A549 (cell line): ENCODE data around the gene BRPF1. TPM values are rescaled to one million over a fixed set of nuclear protein-coding genes. Genes with fewer than 3 reads are reported as not detected.

Source experiments
- ATAC-seq, 2 experiments: fragments of 200-7000 bp in 1 of 2; fragments of >200 bp in 1 of 2; cut with Nextera tagmentation in 1 of 2; cut with Tn5 transposase in 1 of 2; 3 replicates each; pipeline versions ENCODE4 v1.8.0 to v1.9.1; 2018 to 2020; ENCODE audit warnings: mild to moderate bottlenecking in 1 of 2, moderate library complexity in 1 of 2
- CTCF ChIA-PET: fragments of 300-600 bp; sonication (Branson Sonifier 250); formaldehyde crosslinking; extraction: SDS; loops from one replicate; lab custom pipeline; 2021; ENCODE audit warnings: antibody characterized with exemption, inconsistent platforms; lab: Yijun Ruan, JAX
- POLR2A ChIA-PET: fragments of 350-600 bp; formaldehyde crosslinking; extraction: SDS; loops from one replicate; lab custom pipeline; 2021; ENCODE audit warnings: antibody characterized with exemption, inconsistent platforms; lab: Yijun Ruan, JAX
- DNase-seq, 2 experiments: peaks; one replicate each; pipeline versions ENCODE4 v3.0.0 to v3.0.0-alpha.2; 2011 to 2016; ENCODE audit warnings: low read depth in 1 of 2, low spot score in 1 of 2
- FAIRE-seq: peaks from 2 replicates; lab custom pipeline; 2011; peaks lifted over from hg19 to GRCh38; lab: Jason Lieb, UNC
- H3K27ac ChIP-seq, 2 experiments: fragments of >200 bp; sonication (Bioruptor Twin); formaldehyde crosslinking; 3 replicates each; pipeline ENCODE4 v1.5.1; 2016 to 2017
- H3K4me1 ChIP-seq: fragments of >200 bp; sonication (Bioruptor Twin); formaldehyde crosslinking; 3 replicates; pipeline ENCODE4 v1.6.1; 2016
- H3K4me2 ChIP-seq: fragments of >200 bp; sonication (Bioruptor Twin); formaldehyde crosslinking; 3 replicates; pipeline ENCODE4 v1.6.1; 2016
- H3K4me3 ChIP-seq: fragments of >200 bp; sonication (Bioruptor Twin); formaldehyde crosslinking; 3 replicates; pipeline ENCODE4 v1.5.1; 2016
- H3K9me3 ChIP-seq: fragments of >200 bp; sonication (Bioruptor Twin); formaldehyde crosslinking; 3 replicates; pipeline ENCODE4 v1.6.1; 2016
- ATOH8 ChIP-seq: fragments of 250-450 bp; sonication (Bioruptor Pico); IDR thresholded peaks from 2 replicates; pipeline ENCODE4 v1.5.0; 2020; ENCODE audit warnings: low read depth, mild to moderate bottlenecking, moderate library complexity
- BCL3 ChIP-seq: fragments of >200 bp; sonication (Bioruptor Twin); formaldehyde crosslinking; IDR thresholded peaks from 3 replicates; pipeline ENCODE4 v1.6.1; 2016
- CBX2 ChIP-seq: fragments of 200-600 bp; sonication (generic); IDR thresholded peaks from 2 replicates; pipeline ENCODE4 v1.6.1; 2016; ENCODE audit warnings: low read depth, mild to moderate bottlenecking, borderline replicate concordance
- CBX8 ChIP-seq: fragments of 200-600 bp; sonication (generic); IDR thresholded peaks from 2 replicates; pipeline ENCODE4 v1.6.1; 2016
- CEBPB ChIP-seq, 2 experiments: fragments of >200 bp in 1 of 2; sonication (Bioruptor Twin) in 1 of 2; formaldehyde crosslinking in 1 of 2; IDR thresholded peaks; 2 replicates each; pipeline ENCODE4 v1.6.1; 2012 to 2016
- EHMT2 ChIP-seq: fragments of 200-600 bp; sonication (generic); IDR thresholded peaks from 2 replicates; pipeline ENCODE4 v1.6.1; 2016; ENCODE audit warnings: antibody characterized with exemption, low read depth, mild to moderate bottlenecking, moderate library complexity
- FOSB ChIP-seq: fragments of 250-450 bp; sonication (Bioruptor Pico); IDR thresholded peaks from 2 replicates; pipeline ENCODE4 v1.5.0; 2020; ENCODE audit warnings: mild to moderate bottlenecking, moderate library complexity
- HEYL ChIP-seq: fragments of 250-450 bp; sonication (Bioruptor Pico); IDR thresholded peaks from 2 replicates; pipeline ENCODE4 v1.8.0; 2021; ENCODE audit warnings: mild to moderate bottlenecking, moderate library complexity
- HMGXB4 ChIP-seq: fragments of 250-450 bp; sonication (Bioruptor Pico); IDR thresholded peaks from 2 replicates; pipeline ENCODE4 v1.5.0; 2021; ENCODE audit warnings: mild to moderate bottlenecking, moderate library complexity, borderline replicate concordance
- HOXB5 ChIP-seq: fragments of 250-450 bp; sonication (Bioruptor Pico); IDR thresholded peaks from 2 replicates; pipeline ENCODE4 v1.5.0; 2020; ENCODE audit warnings: mild to moderate bottlenecking, moderate library complexity
- NR3C1 ChIP-seq: fragments of >200 bp; sonication (Bioruptor Twin); formaldehyde crosslinking; IDR thresholded peaks from 3 replicates; pipeline ENCODE4 v1.6.1; 2017
- RARB ChIP-seq: fragments of 250-450 bp; sonication (Bioruptor Pico); IDR thresholded peaks from 2 replicates; pipeline ENCODE4 v1.8.0; 2021; ENCODE audit warnings: mild to moderate bottlenecking, moderate library complexity
- REST ChIP-seq: fragments of 200-600 bp; sonication (generic); IDR thresholded peaks from 2 replicates; pipeline ENCODE4 v1.6.1; 2016; ENCODE audit warnings: antibody characterized with exemption, mild to moderate bottlenecking, moderate library complexity
- RFX5 ChIP-seq: fragments of 450-650 bp; IDR thresholded peaks from 2 replicates; pipeline ENCODE4 v1.7.1; 2014; ENCODE audit warnings: antibody characterized with exemption, mild to moderate bottlenecking, moderate library complexity
- USF2 ChIP-seq: fragments of 450-650 bp; IDR thresholded peaks from 2 replicates; pipeline ENCODE4 v1.6.1; 2014; ENCODE audit warnings: antibody characterized with exemption
- ZSCAN20 ChIP-seq: fragments of 250-450 bp; sonication (Bioruptor Pico); IDR thresholded peaks from 2 replicates; pipeline ENCODE4 v1.8.0; 2022; ENCODE audit warnings: mild to moderate bottlenecking, moderate library complexity
- WGBS: methylation state at CpG from one replicate; pipeline ENCODE4 v1.1.6; 2017; ENCODE audit errors: missing lambda C conversion rate; 5-methylcytosine and 5-hydroxymethylcytosine counted together
- polyA plus RNA-seq, 4 experiments: library from polyadenylated mRNA; depleted of rRNA in 3 of 4; stranded (reverse); fragments of >200 nt; fragmentation: RNase III in 1 of 4; extraction: RNeasy Plus Mini Kit Qiagen cat#74134 plus additional on column Dnase treatment in 1 of 4; gene quantifications; 2 replicates in 3 of 4; 3 replicates in 1 of 4; pipeline ENCODE4 v1.2.3, GENCODE V29; 2011 to 2017

The BRPF1 gene
- polyA plus RNA-seq, 2 of the 4 experiments (the other 2 are of a cell fraction), result 8.6 to 12.4 TPM

- H3K4me2 ChIP-seq, result peak overlapping the region; percentile 98; the same call in 2 of the 3 replicates
- H3K9me3 ChIP-seq, result no peaks in the 10 kb centered on the region
- H3K4me3 ChIP-seq, result no peak overlapping the region
- FAIRE-seq (no peak), ATAC-seq (no peak), DNase-seq (no peak)
- CTCF ChIA-PET, result interaction anchor here (1.1 to 2.7 kb wide), 4 partner anchors 9 to 178 kb away, joined by 3 to 20 read pairs (median 4); no protein-coding TSS in a partner anchor
- H3K27ac ChIP-seq, result peak overlapping the region in 1 of 2 experiments; percentile 95; a peak in 3 of 6 replicates
- POLR2A ChIA-PET, result interaction anchor here (1.5 kb wide), 1 partner anchor 25 kb away, joined by 3 read pairs; the partner anchor contains the start of genes ARPC4 and TADA3
- WGBS, result 88% methylated on average over 6 of the region's 6 CpGs
- H3K4me1 ChIP-seq, result peaks cover 27% of the 10 kb centered on the region
- TF ChIP-seq HMGXB4 (CRISPR knock-in tag) (no peak), RFX5 (no peak), CEBPB (IDR thresholded peaks at IDR 0.05) (no peak), EHMT2 (no peak), USF2 (no peak), CBX2 (no peak), HEYL (no peak), ZSCAN20 (no peak), ATOH8 (no peak), RARB (CRISPR knock-in tag) (no peak), HOXB5 (no peak), CBX8 (no peak), NR3C1 (no peak)
- TF ChIP-seq, all 56 proteins: peak for 0
These were observed 36.7 kb downstream of the BRPF1 start for GRCh38 chr3:9768141-9768775.

- peak overlapping the region; percentile 92 to 95 for H3K27ac ChIP-seq
- H3K9me3 ChIP-seq, result no peaks in the 10 kb centered on the region
- peak overlapping the region; percentile 98 for H3K4me2 ChIP-seq
- H3K4me1 ChIP-seq, result peaks cover 27% of the 10 kb centered on the region
- FAIRE-seq (no peak), ATAC-seq (peak; percentile 5; a peak in 2 of 6 replicates), DNase-seq (no peak)
- H3K4me3 ChIP-seq, result peak overlapping the region; percentile 74
- CTCF ChIA-PET, result interaction anchor here (1.1 to 2.7 kb wide), 3 partner anchors 10 to 177 kb away, joined by 3 to 20 read pairs (median 5); no protein-coding TSS in a partner anchor
- TF ChIP-seq HEYL (no peak), HOXB5 (no peak), ZSCAN20 (no peak), BCL3 (no peak), FOSB (no peak), HMGXB4 (CRISPR knock-in tag) (no peak), REST (no peak)
- TF ChIP-seq, all 56 proteins: peak for 0
- 91% methylated on average over 5 of the region's 5 CpGs for WGBS
- POLR2A ChIA-PET, result interaction anchor here (1.5 kb wide), 1 partner anchor 24 kb away, joined by 3 read pairs; the partner anchor contains the start of genes ARPC4 and TADA3
These were observed 37.5 kb downstream of the BRPF1 start for GRCh38 chr3:9769012-9769411.
